Measurements from ENCODE around the gene ABCA4. TPM values are rescaled to one million over a fixed set of nuclear protein-coding genes. Genes with fewer than 3 reads are reported as not detected.

The ABCA4 gene
- total and polyA plus RNA-seq, 2 of the 8 experiments (the other 6 are each of a cell fraction or from before 2014, with no cell fraction given) = 0.06 TPM; not detected in 1

GRCh38 chr1:94113589-94114226 lies 7.2 kb downstream of the ABCA4 start:
- Histone ChIP-seq H3K79me1 (ENCODE audit: low read depth, low read length) (no peaks in the 10 kb centered on the region), H4K20me1 (replicated peaks in 1 of 2; ENCODE audit: control insufficient read depth in 1 of 2, insufficient read depth in 2 of 2, low read length in 2 of 2) (no peaks in the 10 kb centered on the region), H3K4me1 (replicated peaks in 1 of 4; ENCODE audit: control insufficient read depth in 3 of 4, insufficient read depth in 4 of 4, low read length in 3 of 4) (peaks cover 0 to 8% (median 7%) of the 10 kb centered on the region in 4 experiments), H3K36me3 (ENCODE audit: control insufficient read depth in 2 of 4, insufficient read depth in 4 of 4, low read length in 3 of 4) (no peaks in the 10 kb centered on the region), H4K91ac (replicated peaks; ENCODE audit: insufficient read length, low read length) (no peak overlapping the region), H3K79me2 (ENCODE audit: control insufficient read depth in 1 of 2, insufficient read depth in 2 of 2, low read length in 2 of 2) (no peaks in the 10 kb centered on the region), H3K27me3 (replicated peaks in 1 of 4; ENCODE audit: control insufficient read depth in 3 of 4, extremely low read depth in 1 of 4, insufficient read depth in 3 of 4, low read length in 3 of 4) (peaks cover 10 to 40% (median 23%) of the 10 kb centered on the region in 4 experiments), H3K18ac (ENCODE audit: extremely low read depth, low read length) (no peak overlapping the region), H2AFZ (ENCODE audit: low read length) (no peak overlapping the region), H2BK120ac (replicated peaks; ENCODE audit: low read depth, low read length) (no peak overlapping the region), H3K4me3 (ENCODE audit: extremely low read depth in 1 of 4, insufficient read depth in 2 of 4, low read depth in 3 of 4, low read length in 4 of 4) (peak overlapping the region in 1 of 4 experiments; percentile 7; a peak in 1 of 8 replicates), H4K8ac (ENCODE audit: extremely low read depth, insufficient read depth, low read length) (no peak overlapping the region), H2BK15ac (ENCODE audit: low read length) (no peak overlapping the region), H3K56ac (replicated peaks; ENCODE audit: insufficient read length, low read depth, low read length) (no peak overlapping the region), H3K23me2 (ENCODE audit: low read depth, low read length) (no peaks in the 10 kb centered on the region), H2BK20ac (ENCODE audit: low read length) (no peak overlapping the region), H3K9ac (replicated peaks in 1 of 4; ENCODE audit: extremely low read depth in 1 of 4, low read depth in 3 of 4, low read length in 3 of 4) (no peak overlapping the region), H3K27ac (ENCODE audit: low read depth, low read length) (no peak overlapping the region), H3K4ac (replicated peaks; ENCODE audit: insufficient read length, low read depth, low read length) (no peak overlapping the region), H3K23ac (ENCODE audit: insufficient read length) (no peak overlapping the region), H3K14ac (ENCODE audit: insufficient read length) (no peak overlapping the region), H3K4me2 (ENCODE audit: insufficient read depth in 1 of 2, low read depth in 2 of 2, low read length in 2 of 2) (peak overlapping the region; percentile 30 to 37; a peak in 2 of 4 replicates), H4K5ac (ENCODE audit: insufficient read length, low read depth, low read length) (no peak overlapping the region), H2BK5ac (ENCODE audit: low read depth, low read length) (no peak overlapping the region), H3K9me3 (ENCODE audit: insufficient read depth in 2 of 2, low read depth in 1 of 2, low read length in 1 of 2) (no peaks in the 10 kb centered on the region), H2BK12ac (ENCODE audit: low read depth, low read length) (no peak overlapping the region), H2AK5ac (ENCODE audit: low read depth, low read length) (no peak overlapping the region)
- ChIA-PET POLR2A (ENCODE audit: partially characterized antibody) (interaction anchor here (0.7 kb wide), 1 partner anchor 92 kb away, joined by 4 read pairs; no protein-coding TSS in a partner anchor), CTCF (ENCODE audit: partially characterized antibody) (interaction anchor here (1.1 to 1.2 kb wide), 2 partner anchors 9 to 75 kb away, joined by 3 to 5 read pairs; no protein-coding TSS in a partner anchor)
- 59% methylated on average over 2 of the region's 2 CpGs; no CpG with 5 or more reads in 1 of the 2 experiments for WGBS, 2 experiments (ENCODE audit: extremely low coverage in 1 of 2, insufficient coverage in 1 of 2, insufficient read length in 1 of 2, insufficient replicate concordance in 2 of 2, low coverage in 1 of 2, low lambda C conversion rate in 2 of 2, missing lambda C conversion rate in 1 of 2)
- no peak for FAIRE-seq
- DNase-seq (ENCODE audit: low read depth in 1 of 2, low spot score in 2 of 2) = peak in 1 of 2 experiments; percentile 28
